Activated CD8-positive, alpha-beta memory T cell treated with anti-CD3 and anti-CD28 coated beads, Interleukin-2, amount 10 ng/mL, durations not matched to agents 7 days and 5 days (primary cell): ENCODE results near the gene INTS13. TPM values are rescaled to one million over a fixed set of nuclear protein-coding genes. Genes with fewer than 3 reads are reported as not detected.

ENCODE experiments used
- ATAC-seq: fragments of 150-1000 bp; cut with Tn5 transposase; one replicate; pipeline ENCODE4 v1.10.0; 2021; ENCODE audit warnings: moderate library complexity
- CTCF ChIA-PET: fragments of 350-600 bp; sonication (Branson Sonifier 250); formaldehyde crosslinking; loops from one replicate; lab custom pipeline; 2021; ENCODE audit warnings: antibody characterized with exemption; lab: Charles Lee
- DNase-seq: peaks from one replicate; pipeline ENCODE4 v3.0.0-alpha.2; 2020
- H3K27ac Mint-ChIP-seq: one replicate; pipeline ENCODE4 v1.8.0; 2021; ENCODE audit warnings: mild to moderate bottlenecking, mixed read lengths
- H3K27me3 Mint-ChIP-seq: one replicate; pipeline ENCODE4 v1.8.0; 2021; ENCODE audit warnings: mixed read lengths
- H3K36me3 Mint-ChIP-seq: one replicate; pipeline ENCODE4 v1.8.0; 2021; ENCODE audit warnings: mild to moderate bottlenecking, mixed read lengths
- H3K4me1 Mint-ChIP-seq: one replicate; pipeline ENCODE4 v1.8.0; 2021; ENCODE audit warnings: mixed read lengths
- H3K4me3 Mint-ChIP-seq: one replicate; pipeline ENCODE4 v1.8.0; 2021; ENCODE audit warnings: mild to moderate bottlenecking, moderate library complexity, mixed read lengths
- H3K9me3 Mint-ChIP-seq: one replicate; pipeline ENCODE4 v1.8.0; 2022; ENCODE audit warnings: low read depth, mixed read lengths
- total RNA-seq, 2 experiments: library from RNA; stranded (reverse); gene quantifications; one replicate each; pipeline ENCODE4 v1.2.3, GENCODE V29; 2021

The INTS13 gene
- total RNA-seq, 2 experiments from 2014 or later: 44.7 to 48.6 TPM

- CTCF ChIA-PET: interaction anchor here (1.0 to 4.3 kb wide), 9 partner anchors 14 to 159 kb away, joined by 3 to 34 read pairs (median 4); partner anchors contain the start of gene TM7SF3
- DNase-seq: no peak
- H3K9me3 Mint-ChIP-seq: no peaks in the 10 kb centered on the region
- H3K4me1 Mint-ChIP-seq: no peaks in the 10 kb centered on the region
- H3K27me3 Mint-ChIP-seq: peaks cover 7% of the 10 kb centered on the region
- ATAC-seq: no peak
- H3K4me3 Mint-ChIP-seq: no peak overlapping the region
- no peaks in the 10 kb centered on the region for H3K36me3 Mint-ChIP-seq
- no peak overlapping the region for H3K27ac Mint-ChIP-seq
These were observed 82.4 kb downstream of the INTS13 start for GRCh38 chr12:26855337-26855736.

Other genes starting within 250 kb of the INTS13 start
- gene ITPR2, start 104.8 kb downstream of the INTS13 start, total RNA-seq: 10 to 100 TPM; 31.1 to 37.7 TPM
- gene FGFR1OP2, start 489 bp upstream of the INTS13 start, total RNA-seq: 10 to 100 TPM; 76.8 to 78.6 TPM
- 10 to 100 TPM; 41.4 to 45.1 TPM for gene TM7SF3, start 76.4 kb upstream of the INTS13 start, total RNA-seq
- gene MED21, start 84.6 kb upstream of the INTS13 start, total RNA-seq: 10 to 100 TPM; 40.0 to 40.6 TPM
- gene C12orf71, start 144.6 kb upstream of the INTS13 start, total RNA-seq: not detected